Measurements from ENCODE around the gene VPS8. TPM values are rescaled to one million over a fixed set of nuclear protein-coding genes. Genes with fewer than 3 reads are reported as not detected.

The VPS8 gene
- total RNA-seq, 1 donor from 2014 or later: 83.9 TPM

GRCh38 chr3:184766555-184767261 is 45.3 kb upstream of the VPS8 start:
- Histone ChIP-seq H3K4me3 (no peak overlapping the region), H3K27ac (replicated peaks) (no peak overlapping the region), H3K4me1 (peaks cover 2% of the 10 kb centered on the region), H3K9me3 (replicated peaks) (no peaks in the 10 kb centered on the region), H3K36me3 (no peaks in the 10 kb centered on the region), H3K27me3 (ENCODE audit: low read depth) (peaks cover 22% of the 10 kb centered on the region)
- intact Hi-C loops (cut with micrococcal nuclease): no loop called here
- DNase-seq: no peak
- TF ChIP-seq CTCF (IDR thresholded peaks at IDR 0.05; ENCODE audit: borderline replicate concordance): no peak

- Histone ChIP-seq H3K4me3 (no peak overlapping the region), H3K36me3 (no peaks in the 10 kb centered on the region), H3K4me1 (no peaks in the 10 kb centered on the region), H3K27me3 (ENCODE audit: low read depth) (peaks cover 22% of the 10 kb centered on the region), H3K27ac (replicated peaks) (no peak overlapping the region), H3K9me3 (replicated peaks) (no peaks in the 10 kb centered on the region)
- DNase-seq: no peak
- no peak for TF ChIP-seq CTCF (IDR thresholded peaks at IDR 0.05; ENCODE audit: borderline replicate concordance)
- intact Hi-C loops (cut with micrococcal nuclease): no loop called here
Observed at GRCh38 chr3:184767377-184767776, 44.6 kb upstream of the VPS8 start.

- intact Hi-C loops (cut with micrococcal nuclease): no loop called here
- DNase-seq: no peak
- Histone ChIP-seq H3K27me3 (ENCODE audit: low read depth) (peaks cover 22% of the 10 kb centered on the region), H3K9me3 (replicated peaks) (no peaks in the 10 kb centered on the region), H3K27ac (replicated peaks) (no peak overlapping the region), H3K4me3 (no peak overlapping the region), H3K36me3 (no peaks in the 10 kb centered on the region), H3K4me1 (peaks cover 14% of the 10 kb centered on the region)
- TF ChIP-seq CTCF (IDR thresholded peaks at IDR 0.05; ENCODE audit: borderline replicate concordance): no peak
Observed at GRCh38 chr3:184769382-184770170, 42.4 kb upstream of the VPS8 start.

- no peak for DNase-seq
- intact Hi-C loops (cut with micrococcal nuclease): no loop called here
- Histone ChIP-seq H3K27ac (replicated peaks) (no peak overlapping the region), H3K4me1 (peaks cover 14% of the 10 kb centered on the region), H3K27me3 (ENCODE audit: low read depth) (peaks cover 22% of the 10 kb centered on the region), H3K36me3 (no peaks in the 10 kb centered on the region), H3K9me3 (replicated peaks) (no peaks in the 10 kb centered on the region), H3K4me3 (no peak overlapping the region)
- TF ChIP-seq CTCF (IDR thresholded peaks at IDR 0.05; ENCODE audit: borderline replicate concordance): no peak
Observed at GRCh38 chr3:184770541-184770940, 41.4 kb upstream of the VPS8 start.

GRCh38 chr3:184771301-184772127 is 40.5 kb upstream of the VPS8 start:
- intact Hi-C loops (cut with micrococcal nuclease): no loop called here
- Histone ChIP-seq H3K27me3 (ENCODE audit: low read depth) (peaks cover 20% of the 10 kb centered on the region), H3K36me3 (no peaks in the 10 kb centered on the region), H3K4me1 (peaks cover 14% of the 10 kb centered on the region), H3K4me3 (no peak overlapping the region), H3K27ac (replicated peaks) (peak overlapping the region; percentile 29), H3K9me3 (replicated peaks) (no peaks in the 10 kb centered on the region)
- no peak for DNase-seq
- no peak for TF ChIP-seq CTCF (IDR thresholded peaks at IDR 0.05; ENCODE audit: borderline replicate concordance)
